Amniotic epithelial cell (primary cell): ENCODE results near the gene NRXN3.

Experiments
- DNase-seq: peaks from one replicate; pipeline ENCODE4 v3.0.0-alpha.2; 2010; ENCODE audit warnings: low read depth

NRXN3 gene

DNA sequence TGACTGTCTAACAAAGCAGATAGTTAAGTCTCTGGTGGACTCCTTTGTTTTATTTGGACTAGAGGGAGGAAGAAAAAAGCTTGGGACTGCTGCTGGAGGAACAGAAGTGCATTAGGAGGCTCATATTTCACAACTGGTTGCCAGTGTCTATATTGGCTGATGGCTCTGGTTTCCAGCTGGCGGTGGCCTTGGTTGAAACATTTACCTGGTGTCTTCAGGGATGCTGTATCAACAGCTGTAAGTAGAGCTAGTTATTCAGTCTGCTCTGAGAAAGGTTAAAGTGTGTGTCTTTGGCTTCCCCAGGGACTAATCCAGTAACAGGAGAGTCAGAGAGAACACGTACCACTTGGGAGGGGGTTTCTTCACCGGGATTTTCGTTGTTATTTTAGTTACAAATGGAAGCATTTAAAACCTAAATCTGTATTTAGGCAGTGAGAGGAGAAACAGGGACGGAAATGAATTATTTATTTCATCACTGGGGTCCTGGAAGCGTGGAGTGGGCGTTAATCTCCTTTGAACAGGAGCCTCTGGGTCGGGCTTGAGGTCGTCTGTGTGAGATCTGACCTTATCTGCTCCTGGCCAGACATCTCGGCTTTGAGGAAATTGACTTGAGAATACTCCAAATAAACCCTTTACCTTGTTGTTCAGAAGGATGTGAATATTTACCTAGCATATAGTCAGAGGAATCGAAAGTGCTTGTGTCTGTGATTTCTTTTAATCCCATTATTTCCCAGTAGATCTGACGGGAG lies 149.9 kb downstream of the NRXN3 start:
- DNase-seq = no peak

GRCh38 chr14:78324353-78324752 lies 154.2 kb downstream of the NRXN3 start:
- no peak for DNase-seq

DNA sequence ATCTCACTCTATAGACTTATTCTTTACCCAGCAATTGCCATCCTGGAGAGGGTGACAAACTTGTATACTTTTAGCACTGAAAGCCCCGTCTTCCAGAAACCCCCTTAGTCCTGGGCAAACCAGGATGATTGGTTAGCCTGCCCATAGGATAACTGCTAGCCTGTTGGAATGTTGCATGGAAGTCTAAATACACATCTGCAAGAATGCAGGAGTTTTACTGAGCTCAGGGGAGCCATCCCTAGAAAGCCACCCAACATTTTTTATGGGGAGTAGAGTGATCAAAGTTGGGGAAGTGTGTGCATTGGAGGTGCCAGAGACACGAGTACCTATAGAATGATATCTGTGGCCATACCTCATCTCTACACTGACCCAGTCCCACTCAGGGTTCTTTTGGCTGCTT lies 155.7 kb downstream of the NRXN3 start:
- no peak for DNase-seq

GRCh38 chr14:78327426-78328221 lies 157.5 kb downstream of the NRXN3 start:
- DNase-seq = no peak

DNA sequence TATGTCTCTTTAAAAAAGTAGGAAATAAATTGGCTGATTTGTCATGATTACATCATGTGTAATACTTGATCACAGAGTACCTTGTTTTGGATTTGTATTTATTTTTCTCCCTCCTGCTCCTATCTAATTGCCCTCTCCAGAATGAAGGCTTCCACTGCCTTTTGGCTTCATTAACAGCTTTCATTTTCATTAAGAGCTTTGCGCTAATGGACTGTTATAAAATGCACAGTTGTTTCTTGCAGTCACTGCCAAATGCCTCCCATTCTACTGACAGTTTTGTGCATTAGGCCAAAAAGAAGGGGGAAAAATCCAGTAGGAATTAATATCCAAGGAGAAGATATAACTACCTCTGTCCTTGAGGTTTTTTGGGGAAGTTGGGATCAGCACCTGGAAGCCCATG lies 159.2 kb downstream of the NRXN3 start:
- DNase-seq = no peak

GRCh38 chr14:78335531-78335930 lies 165.4 kb downstream of the NRXN3 start:
- no peak for DNase-seq

DNA sequence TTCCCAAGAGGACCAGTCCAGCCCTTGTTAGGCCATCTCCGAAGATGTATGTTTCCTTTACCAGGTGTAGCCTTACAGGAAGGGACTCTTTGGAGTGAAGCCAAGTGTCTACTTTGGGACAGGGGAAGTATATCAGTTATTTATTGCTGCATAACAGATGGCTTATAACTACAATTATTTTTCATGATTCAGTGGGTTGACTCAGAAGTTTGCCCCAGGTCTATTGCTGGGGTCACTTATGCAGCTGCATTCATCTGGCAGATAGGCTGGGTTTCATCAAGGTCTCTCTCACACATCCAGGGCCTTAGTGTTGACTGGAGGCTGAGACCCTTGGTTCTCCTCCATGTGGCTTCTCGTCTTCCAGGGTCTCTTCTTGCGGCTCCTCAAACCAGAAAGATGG lies 170.1 kb downstream of the NRXN3 start:
- DNase-seq = no peak

DNA sequence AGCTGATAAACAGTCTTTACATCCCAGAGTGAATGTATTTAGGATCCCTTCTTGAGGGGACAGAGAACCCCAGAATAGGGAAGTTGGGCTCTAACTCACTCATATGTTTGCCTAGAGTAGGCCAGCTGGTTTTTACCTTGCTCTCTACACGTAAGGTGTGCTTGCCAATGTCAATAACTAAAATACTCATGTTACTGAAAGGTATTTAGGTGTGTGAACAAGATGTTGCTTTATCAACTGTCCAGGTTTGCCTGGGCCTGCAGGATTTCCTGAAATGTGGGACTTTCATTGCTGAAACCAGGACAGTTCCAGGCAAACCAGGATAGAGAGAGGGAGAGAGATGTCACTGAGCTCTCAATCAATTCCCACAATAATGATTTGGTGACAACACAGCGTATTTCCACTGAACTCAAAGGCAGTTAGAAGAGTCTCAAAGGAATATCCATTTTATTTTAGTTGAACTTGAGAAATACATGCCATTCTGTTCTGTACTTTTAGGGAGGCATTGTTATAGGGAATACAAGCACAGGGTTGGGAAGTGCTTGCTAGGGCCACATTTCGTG lies 171.7 kb downstream of the NRXN3 start:
- DNase-seq = no peak

GRCh38 chr14:78342879-78343278 lies 172.7 kb downstream of the NRXN3 start:
- no peak for DNase-seq

- DNase-seq = no peak
Measured at GRCh38 chr14:78344290-78344689, 174.1 kb downstream of the NRXN3 start.

GRCh38 chr14:78345131-78345744 lies 175.1 kb downstream of the NRXN3 start:
- no peak for DNase-seq

GRCh38 chr14:78346747-78347146 lies 176.6 kb downstream of the NRXN3 start:
- no peak for DNase-seq

- no peak for DNase-seq
Measured at GRCh38 chr14:78355109-78355508, 184.9 kb downstream of the NRXN3 start.

DNA sequence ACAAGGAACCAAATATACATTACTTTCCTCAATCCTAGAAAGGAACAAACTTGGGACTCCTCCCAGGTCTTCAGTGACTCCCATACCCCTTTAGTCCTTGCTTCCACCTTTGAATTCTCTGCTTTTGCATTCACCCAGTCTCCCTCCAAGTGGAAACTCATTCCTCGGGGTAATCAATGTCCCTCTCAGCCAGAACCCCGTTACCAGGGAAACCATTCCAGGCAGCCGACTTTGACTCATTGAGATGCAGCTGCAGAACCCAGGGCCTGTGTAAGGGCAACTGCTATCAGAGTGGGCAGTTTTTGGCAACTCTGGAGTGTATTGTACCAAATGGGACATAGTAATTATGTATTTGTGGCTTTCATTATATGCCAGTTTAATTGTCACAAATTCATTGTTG lies 186.2 kb downstream of the NRXN3 start:
- DNase-seq = no peak

DNA sequence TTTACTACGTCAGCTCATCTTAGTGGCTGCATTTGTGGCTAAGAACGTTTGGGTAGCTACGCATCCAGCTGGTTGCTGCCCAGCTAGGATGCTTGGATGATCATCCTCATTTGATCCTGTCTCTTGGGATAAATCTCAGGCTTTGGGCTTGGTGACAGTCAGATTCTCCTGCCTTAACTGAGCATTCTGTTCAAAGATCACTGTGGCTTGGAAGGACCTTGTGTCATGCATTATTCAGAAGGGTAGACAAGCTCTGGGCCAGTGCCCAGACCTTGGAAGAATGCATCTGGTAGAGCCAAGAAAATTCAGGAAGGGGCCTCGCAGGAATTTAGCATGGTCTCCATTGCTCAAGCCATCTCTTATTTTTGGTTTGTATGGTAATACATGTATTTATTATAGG lies 188.4 kb downstream of the NRXN3 start:
- DNase-seq = no peak

GRCh38 chr14:78359581-78359980 lies 189.4 kb downstream of the NRXN3 start:
- DNase-seq = no peak

- no peak for DNase-seq
Measured at GRCh38 chr14:78363008-78363407, 192.8 kb downstream of the NRXN3 start.

- DNase-seq = no peak
Measured at GRCh38 chr14:78367355-78367754, 197.2 kb downstream of the NRXN3 start.

GRCh38 chr14:78383060-78383459 lies 212.9 kb downstream of the NRXN3 start:
- no peak for DNase-seq

- DNase-seq = no peak
Measured at GRCh38 chr14:78398216-78398615, 228.0 kb downstream of the NRXN3 start.

DNA sequence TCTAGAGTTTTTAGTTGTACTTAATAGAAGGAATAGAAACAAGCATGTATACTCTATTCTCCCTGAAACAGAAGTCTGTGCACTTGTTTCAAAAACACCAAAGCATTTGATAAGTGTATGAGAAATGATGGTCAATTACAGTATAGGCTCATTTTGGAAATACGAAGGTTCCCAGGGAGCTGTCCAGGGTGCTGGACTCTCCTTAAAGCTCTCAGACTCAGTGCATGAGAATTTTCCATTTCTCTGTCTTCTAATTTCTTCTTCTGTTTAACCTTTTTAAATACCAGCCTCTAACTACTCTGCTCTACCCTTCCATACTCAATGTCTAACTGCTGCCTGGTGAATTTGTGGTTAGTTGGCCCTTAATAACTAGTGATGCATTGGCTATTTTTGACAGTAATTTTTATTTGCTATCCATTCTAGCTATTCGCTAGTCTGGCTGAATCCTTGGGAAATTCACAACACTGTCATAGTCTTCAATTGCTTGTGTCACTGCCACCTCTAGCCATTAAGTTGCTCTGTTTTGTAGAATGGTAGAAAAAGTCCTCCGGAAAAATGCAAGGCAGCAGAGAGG lies 229.2 kb downstream of the NRXN3 start:
- no peak for DNase-seq

- no peak for DNase-seq
Measured at GRCh38 chr14:78401866-78402265, 231.7 kb downstream of the NRXN3 start.
